Measurements from ENCODE around the gene BAG5. TPM values are rescaled to one million over a fixed set of nuclear protein-coding genes. Genes with fewer than 3 reads are reported as not detected.

Gene BAG5, protein sequence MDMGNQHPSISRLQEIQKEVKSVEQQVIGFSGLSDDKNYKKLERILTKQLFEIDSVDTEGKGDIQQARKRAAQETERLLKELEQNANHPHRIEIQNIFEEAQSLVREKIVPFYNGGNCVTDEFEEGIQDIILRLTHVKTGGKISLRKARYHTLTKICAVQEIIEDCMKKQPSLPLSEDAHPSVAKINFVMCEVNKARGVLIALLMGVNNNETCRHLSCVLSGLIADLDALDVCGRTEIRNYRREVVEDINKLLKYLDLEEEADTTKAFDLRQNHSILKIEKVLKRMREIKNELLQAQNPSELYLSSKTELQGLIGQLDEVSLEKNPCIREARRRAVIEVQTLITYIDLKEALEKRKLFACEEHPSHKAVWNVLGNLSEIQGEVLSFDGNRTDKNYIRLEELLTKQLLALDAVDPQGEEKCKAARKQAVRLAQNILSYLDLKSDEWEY
- 48.4 and 48.9 TPM in 2 replicates for total RNA-seq

DNA sequence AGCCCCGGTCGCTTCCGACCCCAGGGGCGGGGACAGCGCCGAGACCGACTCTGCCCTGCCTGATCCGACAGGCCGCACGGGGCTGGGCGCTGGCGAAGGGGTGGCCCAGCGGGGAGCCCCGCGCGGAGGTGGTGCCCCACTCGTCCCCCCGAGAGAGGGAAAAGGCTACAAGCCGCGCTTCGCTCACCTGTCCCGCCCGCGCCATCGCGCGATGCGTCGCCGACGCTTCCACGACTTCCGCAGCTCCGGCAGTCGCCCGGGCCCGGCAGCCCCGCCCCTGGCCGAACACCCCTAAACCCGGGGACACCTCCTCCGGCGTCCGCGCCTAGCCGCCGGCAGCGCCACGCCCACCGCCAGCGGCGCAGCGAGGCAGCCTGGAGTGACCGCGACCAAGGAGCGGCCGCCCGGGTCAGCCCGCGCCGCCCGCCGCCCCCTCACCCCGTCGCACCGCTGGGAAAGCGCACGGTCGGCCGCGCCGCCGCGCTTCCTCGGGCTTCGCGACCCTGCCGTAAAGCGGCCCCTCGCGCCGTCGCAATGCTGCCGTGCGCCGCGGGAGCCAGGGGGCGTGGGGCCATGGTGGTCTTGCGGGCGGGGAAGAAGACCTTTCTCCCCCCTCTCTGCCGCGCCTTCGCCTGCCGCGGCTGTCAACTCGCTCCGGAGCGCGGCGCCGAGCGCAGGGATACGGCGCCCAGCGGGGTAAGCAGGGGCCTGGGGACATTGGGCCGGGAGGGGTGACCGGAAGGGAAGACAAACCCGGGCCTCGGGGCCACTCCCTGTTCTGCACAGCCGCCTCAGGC, at the start of gene BAG5, which contains the start of gene COA8:
BAG5 (minus strand) TSS at position 229 of the 797 bp plus-strand sequence. CDS start 1,493 bp downstream, outside the sequence.
COA8 (plus strand) TSS at position 532 of the 797 bp plus-strand sequence; CDS start at position 574, 42 bp downstream.

GRCh38 chr14:103528587-103529382, 33.7 kb downstream of the BAG5 start, which contains the start of gene TRMT61A:
Gene TRMT61A (plus strand): TSS chr14:103529196. CDS start chr14:103529979, 783 bp downstream.

GRCh38 chr14:103522649-103523574, 39.5 kb downstream of the BAG5 start, which contains the start of gene CKB:
Gene CKB (minus strand): TSS chr14:103522830. CDS start chr14:103522493, 337 bp downstream.

Small RNA genes lying within 50 kb of the gene (small RNA-seq; reads per million reads assigned to genes)
- gene RNU4-68P = not detected
- not detected for gene RNU7-160P

Other genes with a start within 250 kb of the BAG5 start
- 281 and 330 TPM in 2 replicates for gene EIF5, start 228.4 kb downstream of the BAG5 start, total RNA-seq
- gene MARK3, start 177.2 kb downstream of the BAG5 start, total RNA-seq = 126 and 130 TPM in 2 replicates
- 1.6 and 1.9 TPM in 2 replicates for gene CKB, start 39.8 kb downstream of the BAG5 start, total RNA-seq
- gene TRMT61A, start 33.5 kb downstream of the BAG5 start, total RNA-seq = 5.3 and 6.7 TPM in 2 replicates
- gene COA8, start 303 bp upstream of the BAG5 start, total RNA-seq = 33.9 and 39.0 TPM in 2 replicates
- gene KLC1, start 66.6 kb upstream of the BAG5 start, total RNA-seq = 272 and 299 TPM in 2 replicates
- 22.5 and 27.0 TPM in 2 replicates for gene XRCC3, start 152.8 kb upstream of the BAG5 start, total RNA-seq
- gene ZFYVE21, start 153.2 kb upstream of the BAG5 start, total RNA-seq = 51.0 and 54.8 TPM in 2 replicates